Muscle layer of colon (tissue), 2 donors: Measurements from ENCODE around the gene NUP93.

Experiments used
- H3K27ac ChIP-seq: one replicate; pipeline ENCODE4 v1.7.0; 2013; ENCODE audit warnings: low read depth, mild to moderate bottlenecking, low read length, moderate library complexity
- H3K27me3 ChIP-seq, 2 donors: one replicate each; pipeline ENCODE4 v1.7.0; 2013; ENCODE audit warnings: low read length in 2 of 2, mild to moderate bottlenecking in 2 of 2; ENCODE audit not compliant: insufficient read depth in 2 of 2, control insufficient read depth in 1 of 2
- H3K36me3 ChIP-seq: one replicate; pipeline ENCODE4 v1.7.0; 2013; ENCODE audit warnings: mild to moderate bottlenecking, low read length; ENCODE audit not compliant: insufficient read depth
- H3K4me1 ChIP-seq: one replicate; pipeline ENCODE4 v1.7.0; 2013; ENCODE audit warnings: mild to moderate bottlenecking, low read length; ENCODE audit not compliant: insufficient read depth
- H3K4me3 ChIP-seq, 2 donors: one replicate each; pipeline ENCODE4 v1.7.0; 2013; ENCODE audit warnings: low read length in 2 of 2, low read depth in 1 of 2, mild to moderate bottlenecking in 1 of 2, moderate library complexity in 1 of 2
- H3K9ac ChIP-seq: one replicate; pipeline ENCODE4 v1.7.0; 2013; ENCODE audit warnings: low read length
- H3K9me3 ChIP-seq: one replicate; pipeline ENCODE4 v1.7.0; 2013; ENCODE audit warnings: mild to moderate bottlenecking, low read length
- donor health status: abdominal sarcoma.
- donor health status: Adenocarcinoma of cecum.

NUP93 gene

DNA sequence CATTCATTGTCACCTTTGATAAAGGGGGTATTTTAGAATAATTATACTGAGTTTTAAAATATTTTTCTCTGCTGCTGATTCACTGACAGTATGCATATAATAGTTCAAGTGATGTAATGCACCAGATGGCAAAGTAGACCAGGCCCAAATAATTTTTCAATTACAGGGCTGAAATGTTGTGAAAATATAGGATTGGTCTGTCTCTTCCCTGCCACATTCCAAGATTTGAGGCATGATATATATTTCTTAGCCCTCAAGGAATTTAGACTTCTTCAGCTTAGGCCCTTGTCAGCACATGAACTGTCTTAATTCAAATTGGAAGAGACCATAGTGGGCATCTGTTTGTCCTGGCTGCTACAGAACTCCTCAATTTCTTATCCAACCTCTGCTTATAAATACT is 95.9 kb downstream of the NUP93 start:
- no peak overlapping the region for H3K27ac ChIP-seq
- no peaks in the 10 kb centered on the region for H3K27me3 ChIP-seq
- no peak overlapping the region for H3K4me3 ChIP-seq
- H3K4me1 ChIP-seq, result no peaks in the 10 kb centered on the region
- H3K36me3 ChIP-seq, result peaks cover 18% of the 10 kb centered on the region
- H3K9me3 ChIP-seq, result no peaks in the 10 kb centered on the region
- no peak overlapping the region for H3K9ac ChIP-seq

GRCh38 chr16:56828647-56829046 is 98.7 kb downstream of the NUP93 start:
- H3K27me3 ChIP-seq, result no peaks in the 10 kb centered on the region
- H3K9me3 ChIP-seq, result no peaks in the 10 kb centered on the region
- H3K36me3 ChIP-seq, result peaks cover 28% of the 10 kb centered on the region
- H3K4me3 ChIP-seq, result no peak overlapping the region
- H3K27ac ChIP-seq, result no peak overlapping the region
- no peaks in the 10 kb centered on the region for H3K4me1 ChIP-seq
- H3K9ac ChIP-seq, result no peak overlapping the region

DNA sequence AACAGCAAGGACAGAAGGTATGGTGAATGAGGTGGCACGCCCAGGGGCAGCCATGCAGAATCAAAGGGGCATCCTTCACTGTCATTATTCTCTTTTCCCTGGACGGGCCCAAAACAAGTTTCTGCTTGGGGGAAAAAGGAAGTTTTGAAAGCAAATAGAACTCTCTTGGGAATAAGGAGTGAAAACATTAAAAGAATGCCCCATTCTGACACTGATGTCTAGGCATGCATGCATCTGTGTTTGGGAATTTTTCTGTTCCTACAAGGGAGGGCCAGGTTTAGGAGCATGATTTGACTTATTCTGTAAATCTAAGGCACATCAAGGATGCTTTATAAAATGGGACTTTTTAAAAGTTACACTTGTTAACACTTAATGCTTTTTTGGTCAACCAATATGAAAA is 100.7 kb downstream of the NUP93 start:
- no peaks in the 10 kb centered on the region for H3K27me3 ChIP-seq
- H3K36me3 ChIP-seq, result peaks cover 37% of the 10 kb centered on the region
- no peaks in the 10 kb centered on the region for H3K4me1 ChIP-seq
- H3K4me3 ChIP-seq, result no peak overlapping the region
- no peak overlapping the region for H3K27ac ChIP-seq
- no peaks in the 10 kb centered on the region for H3K9me3 ChIP-seq
- H3K9ac ChIP-seq, result no peak overlapping the region

GRCh38 chr16:56832768-56833167 is 102.8 kb downstream of the NUP93 start:
- Histone ChIP-seq H3K9ac (no peak overlapping the region), H3K27ac (no peak overlapping the region), H3K9me3 (no peaks in the 10 kb centered on the region), H3K27me3 (no peaks in the 10 kb centered on the region), H3K4me3 (no peak overlapping the region), H3K4me1 (no peaks in the 10 kb centered on the region), H3K36me3 (peaks cover 51% of the 10 kb centered on the region)

DNA sequence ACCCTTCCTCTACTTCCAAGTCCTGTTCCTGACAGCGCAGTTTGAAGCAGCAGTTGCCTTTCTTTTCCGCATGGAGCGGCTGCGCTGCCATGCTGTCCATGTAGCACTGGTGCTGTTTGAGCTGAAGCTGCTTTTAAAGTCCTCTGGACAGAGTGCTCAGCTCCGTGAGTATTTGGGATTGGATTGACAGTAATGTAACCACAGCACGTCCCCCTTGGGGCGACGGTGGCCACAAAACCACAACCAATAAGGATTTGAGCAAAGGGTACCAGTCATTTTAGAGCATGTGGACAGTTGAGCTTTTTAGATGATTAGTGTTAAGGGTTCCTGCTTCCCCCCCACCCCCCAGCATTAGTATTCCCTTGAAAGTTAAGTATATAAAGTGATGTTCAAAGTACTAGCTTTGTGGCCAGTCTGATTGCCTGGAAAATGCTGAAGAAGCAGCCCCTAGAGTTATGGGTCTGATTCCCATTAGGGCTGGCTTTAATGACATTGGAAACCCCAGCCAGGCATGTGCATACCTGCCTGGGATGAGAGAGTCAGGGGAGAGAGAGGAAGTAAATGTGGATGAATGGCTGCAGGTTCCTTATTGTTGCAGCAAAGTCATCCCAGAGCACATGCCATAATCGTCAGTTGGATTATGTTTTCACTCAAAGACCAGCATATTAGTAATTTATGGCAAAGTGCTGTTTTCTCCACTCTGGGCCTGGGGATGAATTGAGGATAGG is 103.5 kb downstream of the NUP93 start:
- no peaks in the 10 kb centered on the region for H3K4me1 ChIP-seq
- H3K9ac ChIP-seq, result no peak overlapping the region
- no peaks in the 10 kb centered on the region for H3K27me3 ChIP-seq
- H3K4me3 ChIP-seq, result no peak overlapping the region
- no peaks in the 10 kb centered on the region for H3K9me3 ChIP-seq
- no peak overlapping the region for H3K27ac ChIP-seq
- peaks cover 57% of the 10 kb centered on the region for H3K36me3 ChIP-seq

DNA sequence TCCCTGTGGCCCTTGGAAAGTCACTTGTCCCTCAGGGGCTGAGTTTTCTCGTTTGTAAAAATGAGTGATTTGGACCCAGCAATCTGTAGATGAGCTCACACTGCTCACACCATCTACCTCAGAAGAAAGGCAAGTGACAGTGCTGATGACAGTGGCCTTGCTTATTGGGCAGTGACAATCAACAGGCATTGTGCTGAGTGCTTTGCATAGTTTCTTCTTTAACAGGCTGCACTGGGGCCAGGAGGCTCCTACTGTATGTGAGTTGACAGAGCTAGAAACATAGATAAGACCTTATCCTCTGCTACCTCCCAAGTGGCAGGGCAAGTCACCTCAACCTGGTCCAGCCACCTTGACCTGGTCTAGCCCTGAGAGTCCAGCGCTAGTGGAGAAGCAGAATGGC is 105.4 kb downstream of the NUP93 start:
- H3K4me1 ChIP-seq, result no peaks in the 10 kb centered on the region
- no peak overlapping the region for H3K27ac ChIP-seq
- no peaks in the 10 kb centered on the region for H3K9me3 ChIP-seq
- no peaks in the 10 kb centered on the region for H3K27me3 ChIP-seq
- peaks cover 58% of the 10 kb centered on the region for H3K36me3 ChIP-seq
- no peak overlapping the region for H3K9ac ChIP-seq
- H3K4me3 ChIP-seq, result no peak overlapping the region

DNA sequence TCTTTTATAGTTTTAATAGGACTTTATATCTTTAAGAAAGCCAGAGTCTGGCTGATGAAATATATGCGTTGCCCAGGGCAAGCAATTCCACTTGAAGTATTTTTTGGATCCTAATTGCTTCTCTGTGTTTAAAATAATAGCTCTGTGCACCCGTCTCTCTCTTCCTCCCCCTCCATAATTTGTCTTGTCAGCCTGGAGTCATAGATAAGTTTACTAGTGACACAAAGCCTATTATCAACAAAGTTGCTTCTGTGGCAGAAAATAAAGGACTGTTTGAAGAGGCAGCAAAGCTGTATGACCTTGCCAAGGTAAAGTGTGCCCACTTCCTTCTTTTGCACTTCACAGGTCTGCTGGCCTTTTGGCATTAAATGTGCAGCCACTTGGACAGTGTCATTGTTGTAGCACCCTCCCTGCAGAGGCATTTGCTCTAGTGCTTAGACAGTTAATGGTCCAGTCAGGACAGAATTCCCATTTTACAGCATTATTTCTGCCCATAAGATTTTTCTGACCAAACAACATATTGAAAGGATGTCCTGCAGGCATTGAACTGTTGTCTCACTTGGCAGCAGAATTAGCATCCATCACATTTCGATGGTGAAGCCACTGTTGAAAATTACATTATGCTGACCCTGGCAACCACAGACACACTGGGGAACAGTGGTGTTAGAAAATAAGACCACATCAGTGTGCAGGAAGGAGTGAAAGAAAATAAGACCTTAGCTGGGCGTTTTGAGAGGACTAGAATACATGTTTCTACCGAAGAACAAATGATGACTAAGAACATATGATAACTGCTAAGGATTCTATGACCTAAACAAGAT is 106.7 kb downstream of the NUP93 start:
- Histone ChIP-seq H3K9ac (no peak overlapping the region), H3K36me3 (peaks cover 64% of the 10 kb centered on the region), H3K4me1 (peaks cover 5% of the 10 kb centered on the region), H3K4me3 (no peak overlapping the region), H3K27me3 (no peaks in the 10 kb centered on the region), H3K27ac (no peak overlapping the region), H3K9me3 (no peaks in the 10 kb centered on the region)

- H3K4me3 ChIP-seq, result no peak overlapping the region
- no peak overlapping the region for H3K9ac ChIP-seq
- H3K4me1 ChIP-seq, result peaks cover 5% of the 10 kb centered on the region
- peaks cover 63% of the 10 kb centered on the region for H3K36me3 ChIP-seq
- no peak overlapping the region for H3K27ac ChIP-seq
- H3K9me3 ChIP-seq, result no peaks in the 10 kb centered on the region
- H3K27me3 ChIP-seq, result no peaks in the 10 kb centered on the region
These were observed 108.9 kb downstream of the NUP93 start for GRCh38 chr16:56838622-56839337.

DNA sequence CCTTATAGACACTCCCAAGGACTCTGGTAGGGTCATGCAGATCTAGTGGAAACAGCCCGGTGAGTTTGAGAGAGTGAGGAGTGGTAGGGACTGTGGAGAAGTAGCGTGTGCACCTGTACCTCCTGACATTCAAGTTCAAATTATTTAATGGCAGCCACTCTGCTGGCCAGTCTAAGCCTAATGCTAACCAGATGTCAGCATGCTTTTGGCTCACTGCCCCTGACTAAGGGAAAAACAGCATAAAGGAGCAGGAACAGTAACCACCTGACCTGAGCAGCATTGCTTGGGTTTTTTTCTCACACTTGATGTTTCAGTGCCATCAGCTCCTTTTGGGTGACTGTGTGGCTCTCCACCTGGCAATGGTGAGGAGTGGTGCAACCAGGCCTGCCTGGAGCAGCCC is 111.3 kb downstream of the NUP93 start:
- no peaks in the 10 kb centered on the region for H3K27me3 ChIP-seq
- no peak overlapping the region for H3K4me3 ChIP-seq
- no peak overlapping the region for H3K27ac ChIP-seq
- peaks cover 5% of the 10 kb centered on the region for H3K4me1 ChIP-seq
- H3K36me3 ChIP-seq, result peaks cover 50% of the 10 kb centered on the region
- H3K9me3 ChIP-seq, result no peaks in the 10 kb centered on the region
- H3K9ac ChIP-seq, result no peak overlapping the region

GRCh38 chr16:56841659-56842058 is 111.7 kb downstream of the NUP93 start:
- H3K27me3 ChIP-seq, result no peaks in the 10 kb centered on the region
- peaks cover 46% of the 10 kb centered on the region for H3K36me3 ChIP-seq
- H3K9me3 ChIP-seq, result no peaks in the 10 kb centered on the region
- no peak overlapping the region for H3K27ac ChIP-seq
- peaks cover 5% of the 10 kb centered on the region for H3K4me1 ChIP-seq
- no peak overlapping the region for H3K4me3 ChIP-seq
- H3K9ac ChIP-seq, result no peak overlapping the region

GRCh38 chr16:56842133-56842532 is 112.2 kb downstream of the NUP93 start:
- Histone ChIP-seq H3K4me3 (no peak overlapping the region), H3K36me3 (peaks cover 42% of the 10 kb centered on the region), H3K27ac (no peak overlapping the region), H3K4me1 (peaks cover 5% of the 10 kb centered on the region), H3K9me3 (no peaks in the 10 kb centered on the region), H3K27me3 (no peaks in the 10 kb centered on the region), H3K9ac (no peak overlapping the region)
